Fibroblast of villous mesenchyme (primary cell): ENCODE results near the gene TYRP1. TPM values are rescaled to one million over a fixed set of nuclear protein-coding genes. Genes with fewer than 3 reads are reported as not detected.

Source experiments
- DNase-seq: peaks from one replicate; pipeline ENCODE4 v3.0.0-alpha.2; 2010; ENCODE audit warnings: low read depth
- H3K4me3 ChIP-seq: 2 replicates; pipeline ENCODE4 v1.5.1; 2011; ENCODE audit warnings: low read depth, mild to moderate bottlenecking, low read length
- total RNA-seq: library from RNA; depleted of rRNA; stranded (reverse); fragments of >200 nt; gene quantifications from 2 replicates; pipeline ENCODE4 v1.2.3, GENCODE V29; 2012
- TF ChIP-seq, protein P1 (sequence below): IDR thresholded peaks from 2 replicates; pipeline ENCODE4 v1.5.1; 2012; ENCODE audit warnings: low read depth, mild to moderate bottlenecking, low read length; ENCODE audit not compliant: insufficient read depth

TYRP1 gene
- total RNA-seq, 1 donor, result 0.43 TPM

DNA sequence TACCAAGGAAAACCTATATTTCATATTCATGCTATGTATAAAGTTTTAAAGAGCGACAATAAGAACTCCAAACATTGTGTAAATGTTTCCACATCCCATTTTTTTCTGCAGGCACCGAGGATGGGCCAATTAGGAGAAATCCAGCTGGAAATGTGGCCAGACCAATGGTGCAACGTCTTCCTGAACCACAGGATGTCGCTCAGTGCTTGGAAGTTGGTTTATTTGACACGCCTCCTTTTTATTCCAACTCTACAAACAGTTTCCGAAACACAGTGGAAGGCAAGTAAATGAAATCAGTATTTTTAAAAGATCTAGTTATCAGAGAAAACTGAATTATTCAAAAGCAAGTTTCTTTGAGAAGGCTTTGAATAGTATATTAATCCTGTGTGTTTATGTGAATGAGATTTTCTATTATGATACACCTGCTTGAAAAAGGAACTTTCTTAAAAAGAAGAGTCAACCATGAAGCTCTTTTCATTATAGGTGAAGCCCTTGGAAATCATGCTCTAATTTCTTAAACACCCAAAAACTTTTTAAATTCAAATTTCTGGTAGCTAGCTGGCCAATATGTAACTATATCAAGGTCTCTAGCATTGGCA, 9.1 kb downstream of the TYRP1 start:
- peak; percentile 83 for DNase-seq

DNA sequence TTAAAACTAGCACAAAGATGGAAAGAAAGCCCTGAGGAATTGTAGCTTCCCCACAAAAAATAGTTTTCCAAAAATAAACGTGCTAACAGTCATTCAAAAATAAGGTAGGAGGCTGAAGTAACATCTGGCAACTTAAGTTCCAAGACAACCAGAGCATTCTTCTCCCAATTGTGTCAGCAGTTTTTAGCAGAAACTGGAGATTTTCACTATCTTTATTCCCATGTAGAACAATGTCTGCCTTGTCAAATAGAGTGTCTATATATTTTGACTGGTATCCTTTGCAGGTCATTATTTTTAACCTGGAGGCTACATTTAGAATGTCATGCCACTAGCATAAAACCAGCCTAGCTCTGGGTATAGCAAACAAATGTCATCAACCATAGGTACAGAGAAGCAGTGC, 10.8 kb downstream of the TYRP1 start:
- DNase-seq, result no peak
- H3K4me3 ChIP-seq, result no peak overlapping the region
- TF ChIP-seq, protein P1, sequence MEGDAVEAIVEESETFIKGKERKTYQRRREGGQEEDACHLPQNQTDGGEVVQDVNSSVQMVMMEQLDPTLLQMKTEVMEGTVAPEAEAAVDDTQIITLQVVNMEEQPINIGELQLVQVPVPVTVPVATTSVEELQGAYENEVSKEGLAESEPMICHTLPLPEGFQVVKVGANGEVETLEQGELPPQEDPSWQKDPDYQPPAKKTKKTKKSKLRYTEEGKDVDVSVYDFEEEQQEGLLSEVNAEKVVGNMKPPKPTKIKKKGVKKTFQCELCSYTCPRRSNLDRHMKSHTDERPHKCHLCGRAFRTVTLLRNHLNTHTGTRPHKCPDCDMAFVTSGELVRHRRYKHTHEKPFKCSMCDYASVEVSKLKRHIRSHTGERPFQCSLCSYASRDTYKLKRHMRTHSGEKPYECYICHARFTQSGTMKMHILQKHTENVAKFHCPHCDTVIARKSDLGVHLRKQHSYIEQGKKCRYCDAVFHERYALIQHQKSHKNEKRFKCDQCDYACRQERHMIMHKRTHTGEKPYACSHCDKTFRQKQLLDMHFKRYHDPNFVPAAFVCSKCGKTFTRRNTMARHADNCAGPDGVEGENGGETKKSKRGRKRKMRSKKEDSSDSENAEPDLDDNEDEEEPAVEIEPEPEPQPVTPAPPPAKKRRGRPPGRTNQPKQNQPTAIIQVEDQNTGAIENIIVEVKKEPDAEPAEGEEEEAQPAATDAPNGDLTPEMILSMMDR, result no peak

More for the DNA sequence above, 9.1 kb downstream of the TYRP1 start:
- H3K4me3 ChIP-seq, result no peak overlapping the region
- TF ChIP-seq, protein P1, result peak; percentile 73

DNA sequence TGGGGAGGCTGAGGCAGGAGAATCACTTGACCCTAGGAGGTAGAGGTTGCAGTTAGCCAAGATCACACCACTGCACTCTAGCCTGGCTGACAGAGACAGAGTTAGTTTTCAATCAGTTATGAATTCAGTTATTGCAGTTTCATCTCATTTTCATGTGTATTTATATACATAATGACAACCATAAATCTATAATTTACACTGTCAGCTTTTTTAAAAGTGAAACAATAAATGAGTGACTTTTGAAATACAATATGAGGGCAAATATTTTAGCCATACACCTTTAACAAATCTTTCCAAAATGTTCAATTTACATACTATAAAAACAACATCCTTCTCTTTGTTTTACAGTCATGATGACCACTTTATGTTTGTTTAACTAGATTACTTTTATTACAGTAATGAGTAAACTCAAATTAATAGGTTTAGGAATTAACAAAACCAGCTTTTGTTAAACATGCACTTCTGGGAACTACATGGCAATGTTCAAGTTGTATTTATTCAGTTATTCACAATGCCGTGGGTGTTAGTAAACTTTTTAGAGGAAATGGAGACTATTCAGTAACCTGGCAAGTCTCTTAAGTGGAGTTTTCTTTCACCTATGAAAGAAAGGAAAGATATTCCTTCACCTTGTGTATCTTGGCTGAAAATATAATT, 12.7 kb downstream of the TYRP1 start:
- DNase-seq, result no peak

DNA sequence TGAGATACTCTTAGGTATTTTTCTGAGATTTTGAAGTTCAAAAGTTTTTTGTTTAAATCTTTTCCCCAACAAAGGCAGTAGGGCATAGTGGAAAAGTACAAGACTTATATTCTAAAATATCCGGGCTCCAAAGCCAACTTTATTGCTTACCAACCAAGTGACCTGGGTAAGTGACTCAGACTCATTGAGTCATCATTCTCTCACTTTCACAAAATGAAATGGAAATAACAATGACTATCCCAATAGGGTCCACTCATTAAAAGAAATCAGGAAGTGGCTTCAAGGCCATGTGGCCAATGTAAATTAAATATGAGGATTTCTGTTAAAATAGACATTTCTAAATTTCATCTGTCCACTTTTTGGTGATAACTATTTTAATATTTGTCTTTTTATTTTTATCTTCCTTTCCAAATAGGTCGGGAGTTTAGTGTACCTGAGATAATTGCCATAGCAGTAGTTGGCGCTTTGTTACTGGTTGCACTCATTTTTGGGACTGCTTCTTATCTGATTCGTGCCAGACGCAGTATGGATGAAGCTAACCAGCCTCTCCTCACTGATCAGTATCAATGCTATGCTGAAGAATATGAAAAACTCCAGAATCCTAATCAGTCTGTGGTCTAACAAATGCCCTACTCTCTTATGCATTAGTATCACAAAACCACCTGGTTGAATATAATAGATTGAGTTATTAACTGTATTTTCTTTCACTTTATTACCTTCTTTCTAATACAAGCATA, 15.5 kb downstream of the TYRP1 start:
- TF ChIP-seq, protein P1, result no peak
- DNase-seq, result peak; percentile 69
- no peak overlapping the region for H3K4me3 ChIP-seq

More for the DNA sequence above, 12.7 kb downstream of the TYRP1 start:
- H3K4me3 ChIP-seq, result no peak overlapping the region
- TF ChIP-seq, protein P1, result no peak

DNA sequence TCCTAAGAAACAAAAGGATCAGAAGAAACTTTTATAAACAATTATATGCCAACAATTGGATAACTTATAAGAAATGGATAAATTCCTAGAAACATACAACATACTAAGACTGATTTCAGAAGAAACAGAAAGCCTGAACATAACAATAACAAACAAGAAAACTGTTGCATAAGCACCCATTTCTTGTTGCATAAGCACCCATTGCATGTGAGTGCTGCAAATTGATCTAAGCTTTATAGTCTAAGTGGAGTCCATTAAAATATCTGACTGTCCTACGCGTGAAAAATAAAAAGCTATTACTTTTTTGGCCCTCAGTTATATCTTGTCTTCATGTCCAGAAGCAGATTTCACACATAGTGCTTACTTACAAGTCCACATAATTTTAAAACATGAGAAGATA, 19.3 kb downstream of the TYRP1 start:
- DNase-seq, result peak; percentile 54
- H3K4me3 ChIP-seq, result no peak overlapping the region
- TF ChIP-seq, protein P1, result no peak

DNA sequence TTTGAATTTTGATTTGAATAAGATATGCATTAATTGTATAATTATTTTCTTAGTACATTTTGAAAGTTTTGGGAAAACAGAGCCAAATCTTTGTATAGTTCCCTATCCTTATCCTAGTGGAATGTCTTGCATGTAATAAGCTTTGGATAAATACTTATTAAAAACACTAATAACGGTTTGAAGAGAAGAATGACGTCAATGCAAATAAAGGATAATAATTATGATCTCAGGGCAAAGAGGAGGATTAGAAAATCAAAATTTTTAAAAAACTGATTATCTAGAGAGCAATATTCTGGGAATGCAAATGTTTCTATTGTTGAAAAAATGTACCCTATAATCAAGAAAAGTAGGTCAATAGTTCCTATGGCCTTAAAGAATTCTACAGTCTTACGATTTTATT, 22.1 kb downstream of the TYRP1 start:
- H3K4me3 ChIP-seq, result no peak overlapping the region
- DNase-seq, result no peak
- TF ChIP-seq, protein P1, result no peak
